HG03045 (cell line): ENCODE data around the gene ARHGEF17.
A peak's percentile ranks its signal among the peaks of the same experiment; 100 is the strongest.

Experiments used
- ATAC-seq: cut with Tn5 transposase; IDR thresholded peaks from one replicate; pipeline ENCODE4 v1.9.1; 2021; ENCODE audit warnings: mild to moderate bottlenecking, moderate library complexity; ENCODE audit not compliant: unreplicated experiment

ARHGEF17 gene

DNA sequence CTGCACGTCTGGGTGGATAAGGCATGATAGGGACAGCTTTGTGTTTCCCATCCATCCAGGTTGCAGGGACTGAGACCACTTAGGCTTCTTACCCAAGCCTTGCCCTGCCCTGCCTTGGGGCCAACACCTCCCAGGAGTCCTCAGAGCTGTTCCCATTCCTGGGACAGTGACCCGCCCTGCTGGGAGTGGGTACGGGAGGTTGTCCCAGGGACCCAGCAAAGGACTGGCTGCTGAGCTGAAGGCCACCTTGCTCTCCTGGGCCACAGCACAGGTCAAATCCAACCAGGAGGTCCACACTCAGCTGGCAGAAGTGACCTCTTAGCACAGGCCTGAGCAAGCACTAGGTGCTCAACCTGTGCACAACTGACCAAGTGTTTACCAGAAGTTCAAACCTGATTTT lies 16.9 kb upstream of the ARHGEF17 start:
- no peak for ATAC-seq

DNA sequence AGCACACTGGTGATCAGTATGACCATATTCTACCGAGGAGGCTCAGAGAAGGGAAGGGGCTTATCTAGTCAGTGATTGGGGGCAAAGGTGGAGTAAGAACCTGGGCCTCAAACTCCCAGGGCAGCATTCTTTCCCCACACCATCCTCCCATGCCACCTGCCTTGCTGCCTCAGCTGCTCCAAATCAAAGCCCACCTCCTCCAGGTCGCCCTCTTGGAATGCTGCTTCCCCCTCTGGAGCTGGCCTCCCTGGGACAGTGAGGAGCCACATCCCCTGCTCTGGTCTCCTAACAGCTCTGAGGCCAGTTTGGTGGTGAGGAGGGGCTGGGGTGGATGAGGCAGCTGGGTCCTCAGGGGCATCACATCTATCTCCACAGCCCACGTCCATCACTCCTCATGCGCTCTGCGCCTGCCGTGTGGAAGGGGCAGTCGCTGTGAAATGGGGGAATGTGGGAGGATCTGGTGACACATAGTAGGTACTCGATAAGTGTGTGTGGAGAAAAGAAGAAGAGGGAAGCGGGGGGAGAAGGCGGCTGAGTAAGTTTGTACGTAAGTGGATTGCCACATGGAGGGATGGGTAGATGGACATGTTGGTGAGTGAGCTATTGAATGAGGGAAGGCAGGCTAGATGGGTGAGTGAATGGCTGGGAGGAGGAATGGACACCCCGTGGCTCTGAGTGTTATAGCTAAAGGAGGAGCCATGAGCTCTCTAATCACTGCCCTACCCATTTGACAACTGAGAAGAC lies 16.1 kb upstream of the ARHGEF17 start:
- no peak for ATAC-seq

DNA sequence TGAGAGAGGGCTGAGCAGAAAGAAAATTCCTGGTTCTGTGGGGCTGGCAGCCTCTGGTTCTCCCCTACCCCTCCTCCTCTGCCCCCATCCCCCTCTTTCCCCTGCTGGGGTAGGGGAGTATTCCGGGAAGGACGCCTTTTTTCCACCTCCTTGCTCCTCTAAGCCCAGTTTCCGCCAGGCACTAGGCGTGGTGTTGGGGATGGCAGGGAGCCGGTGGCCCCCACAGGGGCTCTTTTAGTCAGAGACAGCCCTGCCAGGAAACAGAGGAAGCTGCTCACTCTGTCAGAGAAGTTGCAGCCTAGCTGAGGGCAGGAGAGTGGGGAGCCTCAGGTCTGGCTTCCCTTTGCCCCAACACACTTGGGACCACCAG lies 15.6 kb upstream of the ARHGEF17 start:
- ATAC-seq: no peak

DNA sequence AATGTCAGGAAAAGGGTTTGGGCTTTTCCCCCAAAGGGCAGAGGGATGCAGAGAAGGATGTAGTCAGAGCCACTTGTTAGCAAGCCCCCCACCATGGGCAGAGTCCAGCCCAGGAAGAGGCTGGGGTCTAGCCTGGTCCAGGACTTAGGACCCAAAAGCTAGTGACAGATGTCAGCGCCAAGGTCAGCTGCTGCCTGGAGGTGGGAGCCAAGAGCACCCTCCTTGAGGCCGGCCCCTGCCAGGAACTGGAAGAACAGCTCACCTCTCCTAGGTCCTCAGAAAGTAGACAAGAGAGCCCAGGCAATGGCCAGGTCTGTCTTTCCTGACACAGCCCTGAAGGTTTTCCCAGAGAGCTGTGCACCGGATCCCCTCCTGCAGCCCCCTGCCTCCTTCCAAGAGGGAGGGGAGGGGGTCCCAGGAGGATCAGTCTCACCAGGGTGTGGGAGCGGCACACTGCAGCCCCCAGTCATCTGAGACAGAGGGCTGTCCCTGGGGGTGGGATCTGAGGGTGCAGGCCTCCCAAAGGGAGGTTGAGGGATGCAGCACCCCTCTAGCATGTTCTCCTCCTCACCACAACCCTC lies 14.6 kb upstream of the ARHGEF17 start:
- no peak for ATAC-seq

DNA sequence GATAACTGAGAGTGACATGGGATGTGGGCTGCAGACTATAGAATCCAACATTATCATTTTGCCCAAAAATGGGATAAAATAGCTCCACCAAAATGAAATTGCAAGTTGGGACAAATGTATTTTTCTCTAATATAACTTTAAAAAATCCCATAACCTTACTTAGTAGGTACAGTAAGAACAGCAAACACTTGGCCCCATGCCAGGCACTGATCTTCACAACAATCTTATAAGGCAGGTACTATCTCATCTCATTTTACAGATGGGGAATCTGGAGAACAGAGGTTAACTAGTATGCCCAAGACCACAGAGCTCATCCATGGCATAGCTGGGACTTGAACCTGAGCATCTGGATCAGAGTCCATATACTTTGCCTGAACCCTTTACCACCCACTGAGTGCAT lies 13.5 kb upstream of the ARHGEF17 start:
- no peak for ATAC-seq

DNA sequence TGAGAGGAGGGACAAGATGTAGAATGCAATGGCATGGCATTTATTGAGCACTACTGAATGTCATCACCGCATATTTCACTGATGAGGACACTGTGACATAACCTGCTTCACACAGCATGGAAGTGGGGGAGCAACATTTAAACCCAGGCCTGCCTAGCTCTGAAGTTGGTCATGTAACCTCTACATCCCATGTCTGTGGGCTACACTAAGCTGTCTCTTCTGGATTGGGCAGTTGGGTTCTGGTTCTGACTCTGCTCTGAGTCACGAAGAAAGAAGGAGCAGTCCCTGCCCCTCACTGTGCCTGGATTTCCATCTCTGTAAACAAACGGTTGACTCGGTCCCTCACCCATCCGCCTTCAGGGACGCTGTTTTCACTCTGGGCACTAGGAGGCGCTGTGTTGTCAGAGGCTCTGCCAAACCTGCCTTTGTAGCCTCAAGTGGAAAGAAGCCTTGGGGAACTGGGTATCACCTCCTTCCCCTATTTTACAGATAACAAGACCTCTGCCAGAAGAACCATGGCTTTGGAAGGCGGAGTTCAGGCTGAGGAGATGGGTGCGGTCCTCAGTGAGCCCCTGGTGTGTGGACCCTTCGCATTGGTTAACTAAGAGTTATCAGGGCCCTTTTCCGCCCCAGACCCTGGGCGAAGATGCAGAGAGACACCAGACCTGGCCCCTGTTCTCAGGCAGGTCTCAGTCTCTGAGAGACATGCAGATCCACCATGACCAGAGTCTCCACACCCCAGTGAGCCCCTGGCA lies 12.7 kb upstream of the ARHGEF17 start:
- ATAC-seq: no peak

DNA sequence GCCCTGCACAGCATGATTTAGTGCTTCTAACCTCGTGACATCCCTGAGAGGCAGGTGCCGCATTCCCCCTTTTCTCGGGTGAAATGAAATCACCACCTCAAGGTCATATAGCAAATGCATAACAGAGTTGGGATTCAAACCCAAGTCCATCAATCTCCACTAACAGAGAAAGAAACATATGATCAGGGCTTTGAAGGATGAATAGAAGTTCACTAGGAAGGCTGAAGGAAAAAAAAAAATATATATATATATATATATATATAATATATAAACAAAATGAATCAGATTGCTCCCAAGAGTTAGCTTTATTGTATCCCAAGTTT lies 12.1 kb upstream of the ARHGEF17 start:
- ATAC-seq: no peak

DNA sequence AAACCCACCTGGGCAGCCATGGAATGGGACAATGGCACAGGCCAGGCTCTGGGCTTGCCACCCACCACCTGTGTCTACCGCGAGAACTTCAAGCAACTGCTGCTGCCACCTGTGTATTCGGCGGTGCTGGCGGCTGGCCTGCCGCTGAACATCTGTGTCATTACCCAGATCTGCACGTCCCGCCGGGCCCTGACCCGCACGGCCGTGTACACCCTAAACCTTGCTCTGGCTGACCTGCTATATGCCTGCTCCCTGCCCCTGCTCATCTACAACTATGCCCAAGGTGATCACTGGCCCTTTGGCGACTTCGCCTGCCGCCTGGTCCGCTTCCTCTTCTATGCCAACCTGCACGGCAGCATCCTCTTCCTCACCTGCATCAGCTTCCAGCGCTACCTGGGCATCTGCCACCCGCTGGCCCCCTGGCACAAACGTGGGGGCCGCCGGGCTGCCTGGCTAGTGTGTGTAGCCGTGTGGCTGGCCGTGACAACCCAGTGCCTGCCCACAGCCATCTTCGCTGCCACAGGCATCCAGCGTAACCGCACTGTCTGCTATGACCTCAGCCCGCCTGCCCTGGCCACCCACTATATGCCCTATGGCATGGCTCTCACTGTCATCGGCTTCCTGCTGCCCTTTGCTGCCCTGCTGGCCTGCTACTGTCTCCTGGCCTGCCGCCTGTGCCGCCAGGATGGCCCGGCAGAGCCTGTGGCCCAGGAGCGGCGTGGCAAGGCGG lies 11.4 kb upstream of the ARHGEF17 start:
- ATAC-seq: no peak

DNA sequence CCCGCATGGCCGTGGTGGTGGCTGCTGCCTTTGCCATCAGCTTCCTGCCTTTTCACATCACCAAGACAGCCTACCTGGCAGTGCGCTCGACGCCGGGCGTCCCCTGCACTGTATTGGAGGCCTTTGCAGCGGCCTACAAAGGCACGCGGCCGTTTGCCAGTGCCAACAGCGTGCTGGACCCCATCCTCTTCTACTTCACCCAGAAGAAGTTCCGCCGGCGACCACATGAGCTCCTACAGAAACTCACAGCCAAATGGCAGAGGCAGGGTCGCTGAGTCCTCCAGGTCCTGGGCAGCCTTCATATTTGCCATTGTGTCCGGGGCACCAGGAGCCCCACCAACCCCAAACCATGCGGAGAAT lies 10.9 kb upstream of the ARHGEF17 start:
- ATAC-seq: no peak

DNA sequence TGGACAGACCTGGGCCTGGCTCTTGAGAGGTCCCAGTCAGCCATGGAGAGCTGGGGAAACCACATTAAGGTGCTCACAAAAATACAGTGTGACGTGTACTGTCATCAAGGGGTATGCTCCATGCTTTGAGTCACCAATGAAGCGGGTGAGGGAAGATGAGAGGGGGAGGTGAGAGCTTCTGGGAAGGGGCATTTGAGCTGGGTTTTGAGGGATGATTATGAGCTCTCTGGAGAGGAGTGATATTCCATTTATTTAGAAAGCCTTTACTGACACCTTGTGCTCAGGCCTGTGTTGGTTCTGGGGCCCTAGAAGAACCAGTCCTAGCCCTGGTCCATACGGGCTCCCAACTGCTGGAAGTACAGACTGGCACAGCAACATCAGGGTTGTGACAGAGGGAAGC lies 10.4 kb upstream of the ARHGEF17 start:
- ATAC-seq: no peak

DNA sequence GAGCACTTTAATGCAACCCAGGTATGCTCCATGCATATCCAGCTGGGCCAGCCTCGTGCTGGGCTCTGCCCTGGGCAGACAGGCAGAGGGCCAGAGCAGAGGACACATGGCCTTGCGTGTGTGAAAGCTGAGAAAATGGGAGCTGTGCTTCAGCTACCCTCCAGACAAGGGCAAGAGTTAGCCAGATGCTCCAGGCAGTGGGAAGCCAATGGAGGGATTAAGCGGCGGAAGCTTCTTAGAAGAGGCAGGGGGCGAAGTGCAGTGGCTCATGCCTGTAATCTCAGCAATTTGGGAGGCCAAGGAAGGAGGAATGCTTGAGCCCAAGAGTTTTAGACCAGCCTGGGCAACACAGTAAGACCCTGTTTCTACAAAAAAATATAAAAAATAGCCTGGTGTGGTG lies 9.8 kb upstream of the ARHGEF17 start:
- ATAC-seq: no peak

DNA sequence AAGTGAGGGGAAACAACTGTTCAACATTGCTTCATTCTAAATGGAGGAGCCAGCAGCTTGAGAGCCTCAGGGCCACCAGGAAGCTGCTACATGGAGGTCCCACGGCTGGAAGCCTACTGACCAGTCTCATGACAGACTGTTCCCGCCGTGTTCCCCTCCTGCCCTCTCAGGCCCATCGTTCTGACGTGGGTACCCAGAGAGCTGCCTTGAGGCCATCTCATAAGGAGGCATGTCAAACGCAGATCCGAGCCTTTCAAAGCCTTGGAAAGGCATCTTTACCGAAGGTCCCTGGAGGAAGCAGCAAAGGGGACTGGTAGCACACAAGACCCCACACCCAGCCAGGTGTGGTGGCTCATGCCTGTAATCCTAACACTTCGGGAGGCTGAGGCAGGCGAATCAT lies 8.3 kb upstream of the ARHGEF17 start:
- no peak for ATAC-seq

DNA sequence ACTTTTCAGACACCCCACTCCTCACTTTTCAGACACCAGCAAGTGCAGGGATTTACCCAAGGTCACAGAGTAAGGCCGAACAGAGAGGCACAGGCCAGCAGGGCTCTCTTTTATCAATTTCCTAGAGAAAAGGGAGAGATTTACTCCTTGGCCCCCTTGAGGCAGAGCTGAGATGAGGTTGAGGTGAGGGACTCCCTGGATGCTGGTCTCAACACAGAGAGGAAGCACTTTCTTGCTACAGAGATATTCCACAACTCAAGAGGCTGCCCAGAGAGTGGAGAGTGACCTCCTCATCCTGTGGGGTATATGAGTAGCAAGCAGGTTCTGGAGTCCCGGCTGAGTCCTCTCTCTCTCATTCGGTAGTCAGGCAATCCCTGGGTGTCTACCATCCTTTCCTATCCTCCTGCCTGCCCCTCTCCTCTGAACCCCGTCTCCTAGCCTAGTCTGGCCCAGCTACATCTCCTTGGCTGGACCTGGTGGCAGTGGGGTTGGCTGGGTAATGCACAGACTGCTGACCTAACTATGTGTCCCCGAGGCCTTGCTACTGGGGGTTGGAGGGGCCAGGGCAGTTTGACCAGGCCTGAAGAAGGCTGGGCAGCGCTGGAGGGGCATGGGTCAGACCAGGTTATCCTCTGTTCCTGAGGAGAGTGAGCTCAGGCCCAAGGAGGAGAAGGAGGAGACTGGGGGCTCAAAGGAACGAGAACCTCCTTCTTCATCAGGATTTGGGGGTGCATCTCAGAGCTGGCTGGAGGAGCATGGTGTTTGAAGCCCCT lies 1.8 kb upstream of the ARHGEF17 start:
- ATAC-seq: no peak

DNA sequence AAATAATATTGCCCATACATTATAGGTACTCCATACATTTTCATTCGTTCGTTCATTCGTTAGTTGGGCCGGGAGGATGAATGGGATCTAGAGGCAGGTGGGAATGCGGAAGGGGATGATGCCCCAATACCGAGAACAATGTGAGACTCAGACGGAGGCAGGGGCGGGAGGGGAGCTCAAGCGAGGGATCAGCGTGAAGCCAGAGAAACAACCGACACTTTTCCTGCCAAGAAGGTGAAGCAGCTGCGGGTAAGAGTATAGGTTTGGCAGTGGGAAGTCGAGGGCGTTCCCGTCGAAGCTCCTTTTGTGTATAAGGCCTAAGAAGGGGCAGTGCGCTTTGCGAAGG lies 1.1 kb upstream of the ARHGEF17 start:
- ATAC-seq: no peak

DNA sequence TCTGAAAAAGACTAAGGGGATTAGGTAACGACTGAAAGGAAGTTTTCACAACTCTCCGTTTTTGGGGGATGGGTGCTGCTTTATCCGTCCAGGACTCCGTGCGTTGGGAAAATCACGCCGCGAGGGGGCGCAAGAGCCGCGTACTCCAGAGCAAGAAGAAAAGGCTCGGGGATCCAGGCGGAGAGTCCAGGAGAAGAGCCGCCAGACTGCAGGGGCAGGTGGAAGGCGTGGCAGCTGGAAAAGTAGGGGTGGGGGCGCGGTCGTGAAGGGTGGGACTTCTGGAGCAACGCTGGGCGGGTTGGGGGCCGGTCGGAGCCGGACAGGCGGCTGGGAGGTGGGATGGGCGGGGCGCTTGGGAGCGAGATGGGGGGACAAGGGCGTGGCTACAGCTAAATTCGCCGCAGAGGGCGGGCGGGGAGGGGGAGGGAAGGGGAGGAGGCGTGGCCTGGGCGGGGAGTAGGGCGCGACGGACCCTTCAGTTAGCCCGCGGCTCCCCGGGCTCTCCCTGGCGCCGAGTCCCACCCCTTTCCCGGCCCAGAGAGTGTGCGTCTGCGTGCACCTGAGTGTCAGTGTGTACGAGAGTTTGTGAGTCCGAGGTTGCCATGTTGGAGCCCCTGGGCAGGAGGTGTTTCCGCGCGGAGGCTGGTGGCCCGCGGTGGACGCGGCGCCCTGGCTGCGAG lies 613 bp upstream of the ARHGEF17 start:
- ATAC-seq: peak; percentile 49

DNA sequence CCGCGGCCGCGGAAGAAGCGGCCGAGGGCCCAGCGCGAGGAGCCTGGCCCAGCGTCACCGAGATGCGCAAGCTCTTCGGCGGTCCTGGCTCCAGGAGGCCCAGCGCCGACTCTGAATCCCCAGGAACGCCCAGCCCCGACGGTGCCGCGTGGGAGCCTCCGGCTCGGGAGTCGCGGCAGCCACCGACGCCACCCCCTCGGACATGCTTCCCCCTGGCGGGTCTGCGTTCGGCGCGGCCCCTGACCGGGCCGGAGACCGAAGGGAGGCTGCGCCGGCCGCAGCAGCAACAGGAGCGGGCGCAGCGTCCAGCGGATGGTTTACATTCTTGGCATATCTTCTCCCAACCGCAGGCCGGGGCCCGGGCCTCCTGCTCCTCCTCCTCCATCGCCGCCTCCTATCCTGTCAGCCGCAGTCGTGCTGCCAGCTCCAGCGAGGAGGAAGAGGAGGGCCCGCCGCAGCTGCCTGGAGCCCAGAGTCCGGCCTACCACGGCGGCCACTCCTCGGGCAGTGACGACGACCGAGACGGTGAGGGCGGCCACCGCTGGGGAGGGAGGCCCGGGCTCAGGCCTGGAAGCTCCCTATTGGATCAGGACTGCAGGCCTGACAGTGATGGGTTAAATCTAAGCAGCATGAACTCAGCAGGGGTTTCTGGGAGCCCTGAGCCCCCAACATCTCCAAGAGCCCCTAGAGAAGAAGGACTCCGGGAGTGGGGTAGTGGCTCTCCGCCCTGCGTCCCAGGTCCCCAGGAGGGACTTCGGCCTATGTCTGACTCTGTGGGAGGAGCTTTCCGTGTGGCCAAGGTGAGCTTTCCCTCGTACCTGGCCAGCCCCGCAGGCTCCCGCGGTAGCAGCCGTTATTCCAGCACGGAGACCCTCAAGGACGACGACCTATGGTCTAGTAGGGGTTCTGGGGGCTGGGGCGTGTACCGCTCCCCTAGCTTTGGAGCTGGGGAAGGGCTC lies 1.2 kb downstream of the ARHGEF17 start:
- no peak for ATAC-seq

DNA sequence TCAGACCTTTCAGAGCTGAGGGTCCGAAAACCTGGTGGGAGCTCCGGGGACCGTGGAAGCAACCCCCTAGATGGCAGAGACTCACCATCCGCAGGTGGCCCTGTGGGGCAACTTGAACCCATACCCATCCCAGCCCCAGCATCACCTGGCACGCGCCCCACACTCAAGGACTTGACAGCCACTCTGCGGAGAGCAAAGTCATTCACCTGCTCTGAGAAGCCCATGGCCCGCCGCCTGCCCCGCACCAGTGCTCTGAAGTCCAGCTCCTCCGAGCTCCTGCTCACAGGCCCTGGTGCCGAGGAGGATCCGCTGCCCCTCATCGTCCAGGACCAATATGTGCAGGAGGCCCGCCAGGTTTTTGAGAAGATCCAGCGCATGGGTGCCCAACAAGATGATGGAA lies 2.0 kb downstream of the ARHGEF17 start:
- ATAC-seq: no peak

DNA sequence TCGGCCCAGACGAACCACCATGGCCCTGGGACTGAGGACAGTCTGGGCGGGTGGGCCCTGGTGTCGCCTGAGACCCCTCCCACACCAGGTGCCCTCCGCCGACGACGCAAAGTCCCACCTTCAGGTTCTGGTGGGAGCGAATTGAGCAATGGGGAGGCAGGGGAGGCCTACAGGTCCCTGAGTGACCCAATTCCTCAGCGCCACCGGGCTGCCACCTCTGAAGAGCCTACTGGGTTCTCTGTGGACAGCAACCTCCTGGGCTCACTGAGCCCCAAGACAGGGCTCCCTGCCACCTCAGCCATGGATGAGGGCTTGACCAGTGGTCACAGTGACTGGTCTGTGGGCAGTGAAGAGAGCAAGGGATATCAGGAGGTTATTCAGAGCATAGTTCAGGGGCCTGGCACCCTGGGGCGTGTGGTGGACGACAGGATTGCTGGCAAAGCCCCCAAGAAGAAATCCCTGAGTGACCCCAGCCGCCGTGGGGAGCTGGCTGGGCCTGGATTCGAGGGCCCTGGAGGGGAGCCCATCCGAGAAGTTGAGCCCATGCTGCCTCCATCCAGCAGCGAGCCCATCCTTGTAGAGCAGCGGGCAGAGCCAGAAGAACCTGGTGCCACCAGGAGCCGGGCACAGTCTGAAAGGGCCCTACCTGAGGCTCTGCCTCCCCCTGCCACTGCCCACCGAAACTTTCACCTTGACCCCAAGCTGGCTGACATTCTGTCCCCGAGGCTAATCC lies 2.8 kb downstream of the ARHGEF17 start:
- ATAC-seq: no peak

DNA sequence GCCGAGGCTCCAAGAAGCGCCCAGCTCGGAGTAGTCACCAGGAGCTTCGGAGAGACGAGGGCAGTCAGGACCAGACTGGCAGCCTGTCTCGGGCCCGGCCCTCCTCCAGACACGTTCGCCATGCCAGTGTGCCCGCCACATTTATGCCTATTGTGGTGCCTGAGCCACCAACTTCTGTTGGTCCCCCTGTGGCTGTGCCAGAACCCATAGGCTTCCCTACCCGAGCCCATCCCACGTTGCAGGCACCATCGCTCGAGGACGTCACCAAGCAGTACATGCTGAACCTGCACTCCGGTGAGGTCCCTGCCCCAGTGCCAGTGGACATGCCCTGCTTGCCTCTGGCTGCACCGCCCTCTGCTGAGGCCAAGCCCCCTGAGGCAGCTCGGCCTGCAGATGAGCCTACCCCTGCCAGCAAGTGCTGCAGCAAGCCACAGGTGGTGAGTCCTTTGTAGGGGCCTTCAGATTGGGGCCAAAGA lies 3.4 kb downstream of the ARHGEF17 start:
- no peak for ATAC-seq
